GM18502 (cell line): ENCODE results near the gene OR52N5.

Source experiments
- ATAC-seq: cut with Tn5 transposase; IDR thresholded peaks from one replicate; pipeline ENCODE4 v1.9.1; 2021; ENCODE audit warnings: mild to moderate bottlenecking; ENCODE audit not compliant: unreplicated experiment, poor library complexity

The OR52N5 gene

DNA sequence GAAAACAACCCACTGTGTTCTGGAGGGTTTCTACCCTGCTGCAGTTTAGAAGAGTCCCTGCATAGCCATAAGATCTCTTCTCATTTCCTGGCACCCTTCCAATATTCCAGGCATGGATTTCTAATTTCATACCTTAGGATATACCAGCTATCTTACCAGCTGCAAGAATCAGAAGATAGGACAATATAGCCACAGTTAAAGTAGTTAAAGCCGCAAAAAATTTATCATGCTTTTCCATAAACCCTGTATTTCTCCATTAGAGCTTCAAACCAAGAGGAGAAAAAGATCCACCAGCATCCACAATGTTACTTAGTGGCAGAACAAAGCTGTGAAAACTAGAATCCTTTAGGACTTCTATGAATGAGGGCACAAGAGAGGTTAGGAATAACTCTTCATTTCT is 55.5 kb downstream of the OR52N5 start:
- ATAC-seq = no peak

GRCh38 chr11:5726351-5726750 is 56.8 kb downstream of the OR52N5 start:
- ATAC-seq = no peak
